OCI-M2 (cell line): ENCODE results near the gene CACNA1D.

Source experiments
- DNase-seq: peaks from one replicate; lab custom pipeline; 2025; ENCODE audit not compliant: unreplicated experiment; lab: John Stamatoyannopoulos, UW

The CACNA1D gene

GRCh38 chr3:53525765-53526703, 31.6 kb downstream of the CACNA1D start:
- no peak for DNase-seq

- DNase-seq: no peak
These were observed 32.3 kb downstream of the CACNA1D start for GRCh38 chr3:53526704-53527055.

- DNase-seq: no peak
These were observed 35.8 kb downstream of the CACNA1D start for GRCh38 chr3:53530205-53530604.

- no peak for DNase-seq
These were observed 37.3 kb downstream of the CACNA1D start for GRCh38 chr3:53531749-53532148.

GRCh38 chr3:53533472-53533871, 39.1 kb downstream of the CACNA1D start:
- DNase-seq: no peak

- DNase-seq: no peak
These were observed 39.8 kb downstream of the CACNA1D start for GRCh38 chr3:53534216-53534615.

GRCh38 chr3:53534676-53535400, 40.4 kb downstream of the CACNA1D start:
- DNase-seq: no peak

- DNase-seq: no peak
These were observed 41.9 kb downstream of the CACNA1D start for GRCh38 chr3:53536282-53536681.

- no peak for DNase-seq
These were observed 49.9 kb downstream of the CACNA1D start for GRCh38 chr3:53544357-53544756.

- DNase-seq: no peak
These were observed 51.0 kb downstream of the CACNA1D start for GRCh38 chr3:53545310-53545995.

- no peak for DNase-seq
These were observed 51.6 kb downstream of the CACNA1D start for GRCh38 chr3:53545996-53546359.

GRCh38 chr3:53547327-53547726, 52.9 kb downstream of the CACNA1D start:
- DNase-seq: no peak

GRCh38 chr3:53550005-53550620, 55.7 kb downstream of the CACNA1D start:
- DNase-seq: no peak

- DNase-seq: no peak
These were observed 56.9 kb downstream of the CACNA1D start for GRCh38 chr3:53551324-53551723.

- DNase-seq: no peak
These were observed 58.3 kb downstream of the CACNA1D start for GRCh38 chr3:53552730-53553129.

- no peak for DNase-seq
These were observed 58.8 kb downstream of the CACNA1D start for GRCh38 chr3:53553200-53553599.

- no peak for DNase-seq
These were observed 60.2 kb downstream of the CACNA1D start for GRCh38 chr3:53554559-53555067.

- no peak for DNase-seq
These were observed 60.7 kb downstream of the CACNA1D start for GRCh38 chr3:53555068-53555588.

GRCh38 chr3:53566461-53567145, 72.2 kb downstream of the CACNA1D start:
- DNase-seq: no peak

- DNase-seq: no peak
These were observed 75.7 kb downstream of the CACNA1D start for GRCh38 chr3:53570081-53570480.
